Activated CD8-positive, alpha-beta memory T cell treated with anti-CD3 and anti-CD28 coated beads for 36 hours (primary cell): ENCODE data around the gene TAS2R43. TPM values are rescaled to one million over a fixed set of nuclear protein-coding genes. Genes with fewer than 3 reads are reported as not detected.
"Not testable (repeated sequence)": the region's sequence is repeated elsewhere in the genome, so short reads cannot be mapped to it uniquely, and the experiment has no call there.

Experiments
- CTCF ChIA-PET: fragments of 350-600 bp; sonication (Branson Sonifier 250); formaldehyde crosslinking; loops from one replicate; lab custom pipeline; 2021; ENCODE audit warnings: antibody characterized with exemption; lab: Charles Lee
- POLR2A ChIA-PET: fragments of 350-600 bp; sonication (Branson Sonifier 250); formaldehyde crosslinking; loops from one replicate; lab custom pipeline; 2021; ENCODE audit warnings: antibody characterized with exemption; lab: Charles Lee
- total RNA-seq, 2 experiments: library from RNA; stranded (reverse); gene quantifications; one replicate each; pipeline ENCODE4 v1.2.3, GENCODE V29; 2021

Gene TAS2R43
- total RNA-seq, 2 experiments from 2014 or later, result not detected

DNA sequence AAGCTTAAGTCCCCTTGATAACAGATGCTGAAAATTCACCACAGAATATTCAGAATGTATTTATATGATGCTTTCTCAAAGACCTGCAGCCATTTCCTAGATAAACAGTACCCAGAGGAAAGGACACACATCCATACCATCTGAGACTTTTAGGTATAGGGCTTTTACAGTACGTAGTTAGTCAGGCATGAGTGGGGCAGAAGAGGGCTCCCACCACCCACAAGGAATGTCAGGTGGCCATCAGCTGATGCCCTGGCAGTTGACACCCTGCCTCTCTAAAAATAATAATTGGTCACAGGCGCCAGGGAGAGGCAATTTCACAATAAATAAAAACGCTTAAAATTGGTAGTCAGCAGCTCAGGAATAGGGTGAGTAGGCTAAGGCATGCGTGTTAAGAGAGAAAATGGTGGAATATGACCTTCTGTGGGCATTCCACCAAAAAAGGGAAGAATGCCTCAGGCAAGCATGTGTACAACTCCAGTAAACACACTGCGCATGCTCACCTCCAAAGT is 22.2 kb downstream of the TAS2R43 start:
- ChIA-PET CTCF (no interaction called here), POLR2A (no interaction called here)

DNA sequence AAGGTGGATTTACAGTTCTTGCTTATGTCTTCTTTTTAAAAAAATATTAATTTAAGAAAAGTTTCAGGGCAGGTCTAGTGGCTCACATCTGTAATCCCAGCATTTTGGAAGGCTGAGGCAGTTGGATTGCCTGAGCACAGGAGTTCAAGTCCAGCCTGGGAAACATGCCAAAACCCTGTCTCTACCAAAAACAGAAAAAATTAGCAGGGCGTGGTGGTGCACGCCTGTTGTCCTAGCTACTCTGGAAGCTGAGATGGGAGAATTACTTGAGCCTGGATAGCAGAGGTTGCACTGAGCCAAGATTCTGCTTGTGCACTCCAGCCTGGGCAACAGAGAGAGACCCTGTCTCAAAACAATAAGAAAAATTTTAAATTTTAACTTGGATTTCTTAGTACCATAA is 24.6 kb downstream of the TAS2R43 start:
- POLR2A ChIA-PET, result no interaction called here
- CTCF ChIA-PET, result no interaction called here

DNA sequence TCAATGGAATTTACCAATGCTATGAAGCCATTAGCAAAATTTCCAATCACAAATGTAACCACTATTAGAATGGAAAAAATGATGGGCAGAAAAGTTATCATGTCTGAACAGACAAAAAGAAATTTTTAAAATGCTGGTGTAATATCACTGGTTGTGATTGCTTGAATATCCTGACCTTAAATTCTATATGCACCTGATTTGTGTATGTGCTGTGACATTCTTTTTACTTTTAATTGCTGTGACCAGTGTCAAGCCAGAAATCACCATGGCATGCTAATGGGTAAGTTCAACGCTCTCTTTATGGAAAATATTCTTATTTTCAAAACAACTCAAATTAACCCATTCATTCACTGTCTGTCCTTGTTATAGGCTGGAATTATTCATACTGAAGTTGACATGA is 29.9 kb downstream of the TAS2R43 start, which contains the start of gene TAS2R46:
TSS of gene TAS2R46 (minus strand) at position 101 of the 400 bp plus-strand sequence. CDS start at position 101, 0 bp downstream.
- POLR2A ChIA-PET, CTCF ChIA-PET: not testable (repeated sequence)

DNA sequence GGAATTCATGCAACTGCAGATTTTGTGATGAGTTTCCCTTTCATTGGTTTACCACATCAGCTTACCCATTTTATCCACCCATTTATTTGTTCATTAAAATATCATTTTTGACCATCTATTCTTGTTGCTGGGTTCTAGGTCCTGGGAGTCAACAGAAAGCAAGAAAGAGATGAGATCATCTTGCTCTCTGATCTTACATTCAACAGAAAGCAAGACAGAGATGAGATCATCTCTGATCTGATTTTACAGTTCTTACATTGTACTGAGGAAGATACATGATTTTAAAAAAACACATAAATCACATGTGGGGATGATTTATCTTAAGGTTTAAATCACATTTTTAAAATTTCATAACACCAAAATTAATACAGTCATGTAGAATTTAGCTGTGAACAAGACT is 32.3 kb downstream of the TAS2R43 start:
- ChIA-PET CTCF (no interaction called here), POLR2A (no interaction called here)

DNA sequence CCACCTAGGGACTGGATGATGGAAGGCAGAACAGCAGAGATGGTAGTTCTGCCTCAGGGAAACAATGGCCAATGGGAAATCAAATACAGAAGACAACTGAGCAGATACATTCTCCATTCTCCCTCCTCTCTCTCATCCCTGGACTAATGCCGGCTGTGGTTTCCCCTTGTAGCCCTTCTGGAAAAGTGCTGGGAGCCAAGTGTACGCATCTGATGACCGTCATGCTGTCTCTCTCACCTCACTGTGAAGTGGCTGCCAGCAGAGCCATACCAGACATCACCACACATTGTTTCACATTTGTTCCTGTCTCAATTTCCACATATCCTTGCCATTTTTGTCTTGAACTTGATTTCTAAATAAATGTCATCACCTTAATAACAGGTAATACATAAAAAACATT is 33.1 kb downstream of the TAS2R43 start:
- ChIA-PET POLR2A (no interaction called here), CTCF (no interaction called here)

DNA sequence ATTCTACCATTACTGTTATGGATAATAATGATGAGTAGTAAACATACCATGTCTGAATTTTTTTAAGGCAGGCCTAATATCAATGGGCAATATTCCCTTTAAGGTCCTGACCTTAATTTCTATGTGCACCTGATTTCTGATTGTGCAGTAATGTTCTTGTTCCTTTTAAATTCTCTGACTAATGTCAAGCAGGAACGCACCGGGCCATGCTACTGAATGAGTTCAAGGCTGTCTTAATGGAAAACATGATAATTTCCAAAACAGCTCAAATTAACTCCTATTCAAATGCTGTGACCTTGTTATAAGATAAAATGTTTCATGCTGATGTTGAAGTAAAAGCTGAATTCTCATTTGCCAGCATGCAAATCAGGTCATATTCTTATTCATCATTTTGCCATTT is 36.8 kb downstream of the TAS2R43 start:
- POLR2A ChIA-PET, result no interaction called here
- CTCF ChIA-PET, result no interaction called here

DNA sequence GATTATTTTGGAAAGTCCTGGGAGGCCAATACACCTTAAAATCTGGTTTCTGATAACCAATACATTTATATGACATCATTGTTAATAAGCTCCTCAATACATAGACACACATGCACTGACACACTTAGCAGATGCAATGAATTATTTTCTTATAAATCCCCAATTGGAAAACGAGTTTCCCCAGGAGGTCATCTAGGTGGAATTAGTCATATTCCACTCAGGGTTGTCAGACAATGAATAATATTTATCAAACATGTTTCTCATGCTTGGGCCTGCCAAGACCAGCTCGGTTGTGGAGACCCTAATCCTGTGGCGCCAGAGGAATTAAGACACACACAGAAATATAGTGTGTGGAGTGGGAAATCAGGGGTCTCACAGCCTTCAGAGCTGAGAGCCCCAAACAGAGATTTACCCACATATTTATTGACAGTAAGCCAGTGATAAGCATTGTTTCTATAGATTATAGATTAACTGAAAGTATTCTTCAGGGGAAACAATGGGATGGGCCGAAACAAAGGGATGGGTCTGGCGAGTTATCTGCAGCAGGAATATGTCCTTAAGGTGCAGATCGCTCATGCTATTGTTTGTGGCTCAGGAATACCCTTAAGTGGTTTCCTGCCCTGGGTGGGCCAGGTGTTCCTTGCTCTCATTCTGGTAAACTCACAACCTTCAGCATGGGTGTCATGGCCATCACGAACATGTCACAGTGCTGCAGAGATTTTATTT is 42.1 kb downstream of the TAS2R43 start:
- POLR2A ChIA-PET, CTCF ChIA-PET: not testable (repeated sequence)

DNA sequence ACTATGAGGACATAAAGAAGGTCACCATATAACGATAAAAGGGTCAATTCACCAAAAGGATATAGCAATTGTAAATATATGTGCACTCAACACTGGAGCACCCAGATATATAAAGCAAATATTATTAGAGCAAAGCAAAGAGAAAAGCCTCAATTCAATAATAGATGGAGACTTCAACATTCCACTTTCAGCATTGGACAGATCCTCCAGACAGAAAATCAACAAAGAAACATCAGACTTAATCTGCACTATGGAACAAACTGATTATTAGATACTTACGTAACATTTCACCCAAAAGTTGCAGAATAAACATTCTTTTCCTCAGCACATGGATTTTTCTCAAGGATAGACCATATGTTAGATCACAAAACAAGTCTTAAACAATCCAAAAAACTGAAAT is 50.7 kb downstream of the TAS2R43 start:
- POLR2A ChIA-PET, CTCF ChIA-PET: not testable (repeated sequence)

Other genes starting within 250 kb of the TAS2R43 start
- gene PRR4, start 242.8 kb downstream of the TAS2R43 start, total RNA-seq, result 1 to 10 TPM in 1 of 2 experiments, under 1 TPM in 1; 0.80 to 1.0 TPM
- 1 to 10 TPM; 6.0 to 9.3 TPM for gene PRH1, start 208.1 kb downstream of the TAS2R43 start, total RNA-seq
- under 1 TPM; 0.10 to 0.21 TPM for gene TAS2R13, start 182.8 kb downstream of the TAS2R43 start, total RNA-seq
- not detected for gene PRH2, start 163.1 kb downstream of the TAS2R43 start, total RNA-seq
- gene TAS2R14, start 153.1 kb downstream of the TAS2R43 start, total RNA-seq, result under 1 TPM; 0.69 to 0.84 TPM
- under 1 TPM; 0.19 to 0.42 TPM for gene TAS2R50, start 105.4 kb downstream of the TAS2R43 start, total RNA-seq
- gene TAS2R20, start 94.0 kb downstream of the TAS2R43 start, total RNA-seq, result under 1 TPM; 0.38 to 0.89 TPM
- gene TAS2R19, start 69.7 kb downstream of the TAS2R43 start, total RNA-seq, result 1 to 10 TPM in 1 of 2 experiments, under 1 TPM in 1; 0.80 to 1.1 TPM
- gene TAS2R31, start 60.9 kb downstream of the TAS2R43 start, total RNA-seq, result 1 to 10 TPM; 1.0 to 1.2 TPM
- gene TAS2R46, start 30.0 kb downstream of the TAS2R43 start, total RNA-seq, result under 1 TPM; 0.34 to 0.38 TPM
- gene TAS2R30, start 42.3 kb upstream of the TAS2R43 start, total RNA-seq, result 1 to 10 TPM in 1 of 2 experiments, under 1 TPM in 1; 0.80 to 1.0 TPM
- gene SMIM10L1, start 78.9 kb upstream of the TAS2R43 start, total RNA-seq, result 10 to 100 TPM; 10.1 to 10.2 TPM
- not detected for gene TAS2R42, start 94.6 kb upstream of the TAS2R43 start, total RNA-seq
- not detected for gene PRB3, start 177.4 kb upstream of the TAS2R43 start, total RNA-seq
- gene PRB4, start 218.1 kb upstream of the TAS2R43 start, total RNA-seq, result not detected